ENCODE measurements around the gene AGAP1.

DNA sequence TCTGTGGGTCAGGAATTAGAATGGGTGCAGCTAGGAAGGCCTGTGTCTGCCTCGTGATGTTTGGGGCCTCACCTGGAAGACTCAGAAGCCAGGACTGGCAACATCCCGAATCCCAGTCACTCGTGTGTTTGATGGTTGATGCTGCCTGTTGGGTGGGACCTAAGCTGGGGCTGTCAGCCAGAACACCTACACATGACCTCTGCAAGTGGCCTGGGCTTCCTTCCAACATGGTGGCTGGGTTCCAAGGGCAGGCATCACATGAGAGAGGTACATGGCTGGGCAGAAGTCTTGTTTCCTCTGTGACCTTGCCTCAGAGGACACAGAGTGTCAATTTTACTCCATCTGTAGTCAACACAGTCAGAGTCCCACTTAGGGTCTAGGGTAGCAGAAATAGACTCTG lies 496.5 kb downstream of the AGAP1 start:
- TF ChIP-seq POLR2A (IDR thresholded peaks at IDR 0.05): no peak
- TF ChIP-seq, protein P1, sequence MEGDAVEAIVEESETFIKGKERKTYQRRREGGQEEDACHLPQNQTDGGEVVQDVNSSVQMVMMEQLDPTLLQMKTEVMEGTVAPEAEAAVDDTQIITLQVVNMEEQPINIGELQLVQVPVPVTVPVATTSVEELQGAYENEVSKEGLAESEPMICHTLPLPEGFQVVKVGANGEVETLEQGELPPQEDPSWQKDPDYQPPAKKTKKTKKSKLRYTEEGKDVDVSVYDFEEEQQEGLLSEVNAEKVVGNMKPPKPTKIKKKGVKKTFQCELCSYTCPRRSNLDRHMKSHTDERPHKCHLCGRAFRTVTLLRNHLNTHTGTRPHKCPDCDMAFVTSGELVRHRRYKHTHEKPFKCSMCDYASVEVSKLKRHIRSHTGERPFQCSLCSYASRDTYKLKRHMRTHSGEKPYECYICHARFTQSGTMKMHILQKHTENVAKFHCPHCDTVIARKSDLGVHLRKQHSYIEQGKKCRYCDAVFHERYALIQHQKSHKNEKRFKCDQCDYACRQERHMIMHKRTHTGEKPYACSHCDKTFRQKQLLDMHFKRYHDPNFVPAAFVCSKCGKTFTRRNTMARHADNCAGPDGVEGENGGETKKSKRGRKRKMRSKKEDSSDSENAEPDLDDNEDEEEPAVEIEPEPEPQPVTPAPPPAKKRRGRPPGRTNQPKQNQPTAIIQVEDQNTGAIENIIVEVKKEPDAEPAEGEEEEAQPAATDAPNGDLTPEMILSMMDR (IDR thresholded peaks at IDR 0.05): no peak

Measured in uterus (tissue), 2 donors.